ENCODE results near the gene SPAG9.
"Not testable (repeated sequence)": the region's sequence is repeated elsewhere in the genome, so short reads cannot be mapped to it uniquely, and the experiment has no call there.

SPAG9 gene

DNA sequence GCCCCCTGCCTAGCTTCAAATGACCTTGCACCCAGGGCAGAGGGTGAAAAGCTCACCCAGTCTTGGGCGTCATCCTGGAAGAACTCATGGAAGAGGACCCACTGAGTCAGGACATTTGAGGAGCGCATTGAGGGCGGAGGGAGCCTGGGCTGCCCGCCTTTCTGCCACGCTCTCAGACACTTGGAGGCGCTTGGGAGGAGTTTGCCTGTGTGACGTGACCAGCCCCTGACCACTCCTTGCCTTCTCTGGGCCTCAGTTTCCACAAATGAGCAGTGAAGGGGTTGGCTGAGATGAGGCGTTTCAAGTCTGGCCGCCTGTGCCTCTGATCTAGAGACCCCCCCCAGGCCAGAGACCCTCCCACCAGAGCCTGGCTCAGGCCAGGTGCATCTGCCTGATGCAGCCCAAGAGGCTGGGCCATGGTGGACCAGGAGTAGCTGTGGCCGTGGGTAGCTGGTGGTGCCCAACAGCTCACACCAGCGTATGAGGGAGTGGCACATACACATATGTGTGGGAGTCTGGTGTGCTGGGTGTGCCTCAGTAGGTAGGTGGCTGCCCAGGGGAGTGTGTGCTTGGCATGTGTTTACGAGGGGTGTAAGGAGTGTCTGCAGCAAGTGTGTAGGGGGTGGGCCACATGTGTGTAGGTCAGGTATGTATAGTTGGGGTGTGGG is 174.3 kb downstream of the SPAG9 start:
- no peak for DNase-seq (ENCODE audit: low read depth)
- H3K4me3 ChIP-seq (ENCODE audit: low read length): no peak overlapping the region
- TF ChIP-seq, protein P1, sequence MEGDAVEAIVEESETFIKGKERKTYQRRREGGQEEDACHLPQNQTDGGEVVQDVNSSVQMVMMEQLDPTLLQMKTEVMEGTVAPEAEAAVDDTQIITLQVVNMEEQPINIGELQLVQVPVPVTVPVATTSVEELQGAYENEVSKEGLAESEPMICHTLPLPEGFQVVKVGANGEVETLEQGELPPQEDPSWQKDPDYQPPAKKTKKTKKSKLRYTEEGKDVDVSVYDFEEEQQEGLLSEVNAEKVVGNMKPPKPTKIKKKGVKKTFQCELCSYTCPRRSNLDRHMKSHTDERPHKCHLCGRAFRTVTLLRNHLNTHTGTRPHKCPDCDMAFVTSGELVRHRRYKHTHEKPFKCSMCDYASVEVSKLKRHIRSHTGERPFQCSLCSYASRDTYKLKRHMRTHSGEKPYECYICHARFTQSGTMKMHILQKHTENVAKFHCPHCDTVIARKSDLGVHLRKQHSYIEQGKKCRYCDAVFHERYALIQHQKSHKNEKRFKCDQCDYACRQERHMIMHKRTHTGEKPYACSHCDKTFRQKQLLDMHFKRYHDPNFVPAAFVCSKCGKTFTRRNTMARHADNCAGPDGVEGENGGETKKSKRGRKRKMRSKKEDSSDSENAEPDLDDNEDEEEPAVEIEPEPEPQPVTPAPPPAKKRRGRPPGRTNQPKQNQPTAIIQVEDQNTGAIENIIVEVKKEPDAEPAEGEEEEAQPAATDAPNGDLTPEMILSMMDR (conservative IDR thresholded peaks at IDR 0.05; ENCODE audit: low read depth, low read length): no peak

DNA sequence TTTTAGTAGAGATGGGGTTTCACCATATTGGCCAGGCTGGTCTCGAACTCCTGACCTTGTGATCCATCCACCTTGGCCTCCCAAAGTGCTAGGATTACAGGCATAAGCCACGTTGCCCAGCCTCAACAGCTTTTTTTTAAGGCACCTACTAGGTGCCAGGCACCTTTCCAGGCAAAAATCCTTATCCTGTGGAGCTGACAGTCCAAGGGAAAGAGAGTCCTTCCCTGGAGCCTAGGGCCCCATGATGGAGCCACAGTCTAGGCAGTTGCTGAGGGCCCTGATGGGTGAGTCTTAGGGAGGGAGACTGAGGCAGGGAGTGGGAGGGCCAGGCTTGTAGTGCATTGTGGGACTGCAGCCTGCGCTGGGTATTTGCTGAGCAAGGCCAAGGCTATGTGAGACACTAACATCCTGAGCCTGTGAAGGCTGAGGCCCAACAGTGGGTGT is 174.9 kb downstream of the SPAG9 start:
- H3K4me3 ChIP-seq (ENCODE audit: low read length): no peak overlapping the region
- TF ChIP-seq, protein P1 (conservative IDR thresholded peaks at IDR 0.05; ENCODE audit: low read depth, low read length): no peak
- DNase-seq (ENCODE audit: low read depth): no peak

DNA sequence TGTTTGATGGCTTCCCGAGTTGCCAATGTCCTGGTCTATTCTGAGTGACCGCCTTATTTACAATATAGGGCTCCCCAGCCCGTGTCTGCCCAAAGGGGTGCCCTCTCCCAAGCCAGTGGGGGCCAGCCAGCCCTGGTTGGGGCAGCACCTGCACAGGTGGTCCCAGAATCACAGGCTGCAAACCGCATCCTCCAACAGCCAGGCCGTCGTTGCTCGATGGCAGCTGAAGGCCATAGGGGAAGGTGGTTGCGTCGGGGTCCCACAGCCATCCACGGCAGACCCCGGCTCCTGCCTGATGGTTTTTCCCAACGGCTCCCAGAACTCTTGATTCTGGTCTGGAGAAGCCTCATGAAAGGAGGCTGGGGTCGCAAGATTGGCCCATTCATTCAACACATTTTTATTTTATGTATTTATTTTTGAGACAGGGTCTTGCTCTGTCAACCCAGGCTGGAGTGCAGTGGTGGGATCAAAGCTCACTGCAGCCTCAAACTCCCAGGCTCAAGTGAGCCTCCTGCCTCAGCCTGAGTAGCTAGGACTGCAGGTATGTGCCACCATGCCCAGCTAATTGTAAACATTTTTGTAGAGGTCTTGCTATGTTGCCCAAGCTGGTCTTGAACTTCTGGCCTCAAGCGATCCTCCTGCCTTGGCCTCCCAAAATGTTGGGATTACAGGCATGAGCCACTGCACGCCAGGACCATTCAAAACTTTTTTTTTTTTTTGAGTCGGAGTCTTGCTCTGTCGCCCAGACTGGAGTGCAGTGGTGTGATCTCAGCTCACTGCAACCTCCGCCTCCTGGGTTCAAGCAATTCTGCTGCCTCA is 175.6 kb downstream of the SPAG9 start:
- no peak overlapping the region for H3K4me3 ChIP-seq (ENCODE audit: low read length)
- DNase-seq (ENCODE audit: low read depth): no peak
- TF ChIP-seq, protein P1 (conservative IDR thresholded peaks at IDR 0.05; ENCODE audit: low read depth, low read length): no peak

DNA sequence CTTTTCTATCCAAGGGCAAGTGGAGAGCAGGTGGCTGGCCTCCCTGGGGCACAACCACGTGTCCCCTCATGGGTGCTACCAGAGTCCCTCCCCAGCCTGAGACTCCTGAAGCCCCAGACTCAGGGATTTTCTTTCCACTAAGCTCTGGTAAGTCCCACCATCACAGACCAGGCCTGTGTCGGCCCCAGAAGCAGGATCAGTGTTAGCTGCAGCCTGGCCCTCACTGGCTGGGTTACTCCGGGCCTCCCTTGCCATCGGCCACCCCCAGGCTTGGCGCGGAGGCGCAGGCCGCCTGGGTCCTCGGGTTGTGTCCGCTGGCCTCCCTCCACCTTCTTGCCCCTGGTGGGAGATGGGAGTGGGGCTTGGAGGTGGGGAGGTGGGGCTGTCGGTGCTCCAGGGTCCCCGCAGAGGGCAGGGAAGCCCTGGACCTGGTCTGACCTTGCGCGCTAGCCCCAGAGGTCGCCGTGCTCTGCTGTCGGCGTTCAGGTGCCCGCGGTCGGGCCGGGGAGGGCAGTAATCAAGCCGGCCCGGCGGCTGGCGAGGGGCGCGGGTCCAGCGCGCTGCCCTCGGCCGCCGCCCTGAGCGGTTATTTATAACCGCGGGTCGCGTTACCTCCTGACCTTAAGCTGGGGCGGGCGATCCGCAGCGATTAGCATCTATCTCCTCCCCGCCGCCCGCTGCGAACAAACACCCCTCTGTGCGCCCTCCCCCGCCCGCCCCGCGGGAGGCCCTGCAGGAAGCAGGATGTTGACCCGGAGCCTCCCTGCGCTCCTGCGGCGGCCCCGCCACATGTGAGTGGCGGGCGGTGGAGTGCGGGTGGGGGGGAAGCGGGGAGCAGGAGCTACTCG is 176.4 kb downstream of the SPAG9 start:
- TF ChIP-seq, protein P1 (conservative IDR thresholded peaks at IDR 0.05; ENCODE audit: low read depth, low read length): no peak
- H3K4me3 ChIP-seq (ENCODE audit: low read length): peak overlapping the region; percentile 18
- no peak for DNase-seq (ENCODE audit: low read depth)

DNA sequence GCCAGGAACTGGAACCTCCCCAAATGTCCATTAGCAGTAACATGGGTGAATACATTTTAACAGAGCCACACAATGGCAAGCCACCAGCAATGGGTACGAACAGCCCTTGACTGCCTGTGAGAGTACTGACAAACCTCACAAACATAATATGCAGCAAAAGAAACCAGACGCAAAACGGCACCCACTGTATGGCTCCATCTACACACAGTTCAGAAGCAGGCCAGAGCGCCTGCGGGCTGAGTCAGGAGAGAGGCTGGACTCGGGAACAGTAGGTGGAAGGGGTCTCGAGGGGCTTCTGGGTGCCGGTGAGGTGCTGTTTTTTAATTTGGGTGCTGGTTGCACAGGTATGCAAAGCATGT is 177.1 kb downstream of the SPAG9 start:
- TF ChIP-seq, protein P1 (conservative IDR thresholded peaks at IDR 0.05; ENCODE audit: low read depth, low read length): no peak
- DNase-seq (ENCODE audit: low read depth): no peak
- H3K4me3 ChIP-seq (ENCODE audit: low read length): no peak overlapping the region

DNA sequence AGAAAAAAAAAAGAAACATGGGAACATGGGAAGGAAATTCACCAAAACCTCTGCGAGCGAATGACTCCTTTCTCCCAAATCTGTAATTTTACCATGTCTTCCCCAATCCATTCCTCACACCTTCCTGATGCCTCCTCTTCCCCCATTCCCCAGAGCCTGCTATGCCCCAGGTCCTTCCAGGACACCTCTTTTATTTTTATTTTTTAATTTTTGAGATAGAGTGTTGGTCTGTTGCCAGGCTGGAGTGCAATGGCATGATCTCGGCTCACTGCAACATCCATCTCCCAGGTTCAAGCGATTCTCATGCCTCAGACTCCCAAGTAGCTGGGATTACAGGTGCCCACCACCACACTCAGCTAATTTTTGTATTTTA is 179.0 kb downstream of the SPAG9 start:
- not testable (repeated sequence) for DNase-seq (ENCODE audit: low read depth); H3K4me3 ChIP-seq (ENCODE audit: low read length)
